Tibial nerve (tissue), 3 donors: Measurements from ENCODE around the gene POLD4.

ENCODE experiments used
- POLR2A ChIP-seq, 2 donors: fragments of 450-650 bp; IDR thresholded peaks; one replicate each; pipeline ENCODE4 v1.6.1; 2017; ENCODE audit warnings: antibody characterized with exemption in 2 of 2, mild to moderate bottlenecking in 2 of 2, moderate library complexity in 2 of 2
- TF ChIP-seq, protein P1 (sequence below), 5 experiments: fragments of 200-600 bp in 3 of 5; fragments of 450-650 bp in 2 of 5; sonication (generic) in 3 of 5; IDR thresholded peaks; one replicate each; pipeline ENCODE4 v1.5.1; 2016 to 2019; ENCODE audit warnings: antibody characterized with exemption in 5 of 5, mild to moderate bottlenecking in 3 of 5, moderate library complexity in 2 of 5

- TF ChIP-seq, protein P1, sequence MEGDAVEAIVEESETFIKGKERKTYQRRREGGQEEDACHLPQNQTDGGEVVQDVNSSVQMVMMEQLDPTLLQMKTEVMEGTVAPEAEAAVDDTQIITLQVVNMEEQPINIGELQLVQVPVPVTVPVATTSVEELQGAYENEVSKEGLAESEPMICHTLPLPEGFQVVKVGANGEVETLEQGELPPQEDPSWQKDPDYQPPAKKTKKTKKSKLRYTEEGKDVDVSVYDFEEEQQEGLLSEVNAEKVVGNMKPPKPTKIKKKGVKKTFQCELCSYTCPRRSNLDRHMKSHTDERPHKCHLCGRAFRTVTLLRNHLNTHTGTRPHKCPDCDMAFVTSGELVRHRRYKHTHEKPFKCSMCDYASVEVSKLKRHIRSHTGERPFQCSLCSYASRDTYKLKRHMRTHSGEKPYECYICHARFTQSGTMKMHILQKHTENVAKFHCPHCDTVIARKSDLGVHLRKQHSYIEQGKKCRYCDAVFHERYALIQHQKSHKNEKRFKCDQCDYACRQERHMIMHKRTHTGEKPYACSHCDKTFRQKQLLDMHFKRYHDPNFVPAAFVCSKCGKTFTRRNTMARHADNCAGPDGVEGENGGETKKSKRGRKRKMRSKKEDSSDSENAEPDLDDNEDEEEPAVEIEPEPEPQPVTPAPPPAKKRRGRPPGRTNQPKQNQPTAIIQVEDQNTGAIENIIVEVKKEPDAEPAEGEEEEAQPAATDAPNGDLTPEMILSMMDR (IDR thresholded peaks at IDR 0.05), result no peak
- TF ChIP-seq POLR2A (IDR thresholded peaks at IDR 0.05), result no peak
Observed at GRCh38 chr11:67307545-67308001, 45.8 kb downstream of the POLD4 start.
